ENCODE measurements around the gene GPR176. TPM values are rescaled to one million over a fixed set of nuclear protein-coding genes. Genes with fewer than 3 reads are reported as not detected.

GPR176 gene
- total and polyA plus RNA-seq, 2 donors from 2014 or later, result 2.9 to 7.6 TPM

- no peak overlapping the region for H3K9ac ChIP-seq (ENCODE audit: low read length in 3 of 3)
- no peak overlapping the region for H3K4me3 ChIP-seq (ENCODE audit: low read length in 3 of 3)
- H3K9me3 ChIP-seq (ENCODE audit: control insufficient read depth in 2 of 3, insufficient read depth in 1 of 3, low read length in 3 of 3), result no peaks in the 10 kb centered on the region
- TF ChIP-seq CTCF (IDR thresholded peaks at IDR 0.05; ENCODE audit: borderline replicate concordance, extremely low read depth, insufficient read depth), result no peak
- H3K36me3 ChIP-seq (ENCODE audit: control insufficient read depth in 2 of 3, insufficient read depth in 3 of 3, low read length in 3 of 3), result no peaks in the 10 kb centered on the region
- intact Hi-C loops (cut with DNase I), result no loop called here
- no peaks in the 10 kb centered on the region for H3K4me1 ChIP-seq (ENCODE audit: control insufficient read depth in 2 of 3, insufficient read depth in 2 of 3, low read depth in 1 of 3, low read length in 3 of 3)
- no peak for DNase-seq
- no peaks in the 10 kb centered on the region for H3K27me3 ChIP-seq (ENCODE audit: control insufficient read depth, insufficient read depth, low read length)
- H3K27ac ChIP-seq (ENCODE audit: low read depth in 2 of 2, low read length in 2 of 2), result no peak overlapping the region
- FAIRE-seq, result no peak
These were observed 51.7 kb downstream of the GPR176 start for GRCh38 chr15:39868396-39868795.

GRCh38 chr15:39864116-39864515 is 56.0 kb downstream of the GPR176 start:
- Histone ChIP-seq H3K9me3 (ENCODE audit: control insufficient read depth in 2 of 3, insufficient read depth in 1 of 3, low read length in 3 of 3) (no peaks in the 10 kb centered on the region), H3K36me3 (ENCODE audit: control insufficient read depth in 2 of 3, insufficient read depth in 3 of 3, low read length in 3 of 3) (no peaks in the 10 kb centered on the region), H3K9ac (ENCODE audit: low read length in 3 of 3) (no peak overlapping the region), H3K27me3 (ENCODE audit: control insufficient read depth, insufficient read depth, low read length) (no peaks in the 10 kb centered on the region), H3K4me3 (ENCODE audit: low read length in 3 of 3) (no peak overlapping the region), H3K27ac (ENCODE audit: low read depth in 2 of 2, low read length in 2 of 2) (no peak overlapping the region), H3K4me1 (ENCODE audit: control insufficient read depth in 2 of 3, insufficient read depth in 2 of 3, low read depth in 1 of 3, low read length in 3 of 3) (no peaks in the 10 kb centered on the region)
- intact Hi-C loops (cut with DNase I), result no loop called here
- no peak for DNase-seq
- no peak for FAIRE-seq
- no peak for TF ChIP-seq CTCF (IDR thresholded peaks at IDR 0.05; ENCODE audit: borderline replicate concordance, extremely low read depth, insufficient read depth)

GRCh38 chr15:39860871-39861270 is 59.2 kb downstream of the GPR176 start:
- DNase-seq, result no peak
- FAIRE-seq, result no peak
- H3K36me3 ChIP-seq (ENCODE audit: control insufficient read depth in 2 of 3, insufficient read depth in 3 of 3, low read length in 3 of 3), result no peaks in the 10 kb centered on the region
- no peaks in the 10 kb centered on the region for H3K27me3 ChIP-seq (ENCODE audit: control insufficient read depth, insufficient read depth, low read length)
- no peaks in the 10 kb centered on the region for H3K9me3 ChIP-seq (ENCODE audit: control insufficient read depth in 2 of 3, insufficient read depth in 1 of 3, low read length in 3 of 3)
- H3K9ac ChIP-seq (ENCODE audit: low read length in 3 of 3), result no peak overlapping the region
- H3K27ac ChIP-seq (ENCODE audit: low read depth in 2 of 2, low read length in 2 of 2), result no peak overlapping the region
- intact Hi-C loops (cut with DNase I), result no loop called here
- no peaks in the 10 kb centered on the region for H3K4me1 ChIP-seq (ENCODE audit: control insufficient read depth in 2 of 3, insufficient read depth in 2 of 3, low read depth in 1 of 3, low read length in 3 of 3)
- TF ChIP-seq CTCF (IDR thresholded peaks at IDR 0.05; ENCODE audit: borderline replicate concordance, extremely low read depth, insufficient read depth), result no peak
- no peak overlapping the region for H3K4me3 ChIP-seq (ENCODE audit: low read length in 3 of 3)

- Histone ChIP-seq H3K9me3 (ENCODE audit: control insufficient read depth in 2 of 3, insufficient read depth in 1 of 3, low read length in 3 of 3) (no peaks in the 10 kb centered on the region), H3K9ac (ENCODE audit: low read length in 3 of 3) (no peak overlapping the region), H3K4me1 (ENCODE audit: control insufficient read depth in 2 of 3, insufficient read depth in 2 of 3, low read depth in 1 of 3, low read length in 3 of 3) (no peaks in the 10 kb centered on the region), H3K4me3 (ENCODE audit: low read length in 3 of 3) (no peak overlapping the region), H3K27me3 (ENCODE audit: control insufficient read depth, insufficient read depth, low read length) (no peaks in the 10 kb centered on the region), H3K27ac (ENCODE audit: low read depth in 2 of 2, low read length in 2 of 2) (no peak overlapping the region), H3K36me3 (ENCODE audit: control insufficient read depth in 2 of 3, insufficient read depth in 3 of 3, low read length in 3 of 3) (no peaks in the 10 kb centered on the region)
- no peak for TF ChIP-seq CTCF (IDR thresholded peaks at IDR 0.05; ENCODE audit: borderline replicate concordance, extremely low read depth, insufficient read depth)
- intact Hi-C loops (cut with DNase I), result no loop called here
- DNase-seq (peak in 2 of 5 donors; percentile 12 to 27), FAIRE-seq (no peak)
These were observed 59.9 kb downstream of the GPR176 start for GRCh38 chr15:39860200-39860599.

All from kidney (tissue), 14 donors.